GM12891 (cell line): ENCODE data around the gene ANAPC1.

Experiments used
- PAX5 ChIP-seq: IDR thresholded peaks from 2 replicates; pipeline ENCODE4 v1.6.1; 2011; ENCODE audit warnings: low read length, moderate library complexity, mild to moderate bottlenecking; ENCODE audit not compliant: insufficient read depth, severe bottlenecking
- POLR2A ChIP-seq: IDR thresholded peaks from 2 replicates; pipeline ENCODE4 v1.6.1; 2011; ENCODE audit warnings: low read depth, low read length, control low read depth
- POLR2AphosphoS5 ChIP-seq: IDR thresholded peaks from 2 replicates; pipeline ENCODE4 v1.6.1; 2011; ENCODE audit warnings: low read depth, low read length, control low read depth
- SPI1 ChIP-seq: IDR thresholded peaks from 2 replicates; pipeline ENCODE4 v1.6.1; 2011; ENCODE audit warnings: low read depth, low read length, control low read depth
- TAF1 ChIP-seq: IDR thresholded peaks from 2 replicates; pipeline ENCODE4 v1.6.1; 2011; ENCODE audit warnings: low read depth, low read length, control low read depth

- TF ChIP-seq POLR2AphosphoS5: no peak
- no peak for TF ChIP-seq POLR2A
- TF ChIP-seq SPI1: no peak
- no peak for TF ChIP-seq TAF1
- no peak for TF ChIP-seq PAX5
Measured at GRCh38 chr2:111917106-111917505, 33.1 kb upstream of the ANAPC1 start.
